ENCODE data around the gene KLHL11. TPM values are rescaled to one million over a fixed set of nuclear protein-coding genes. Genes with fewer than 3 reads are reported as not detected.
"Not testable (repeated sequence)": the region's sequence is repeated elsewhere in the genome, so short reads cannot be mapped to it uniquely, and the experiment has no call there.

The KLHL11 gene
- total and polyA plus RNA-seq, 2 experiments from 2014 or later: 8.7 to 25.5 TPM

DNA sequence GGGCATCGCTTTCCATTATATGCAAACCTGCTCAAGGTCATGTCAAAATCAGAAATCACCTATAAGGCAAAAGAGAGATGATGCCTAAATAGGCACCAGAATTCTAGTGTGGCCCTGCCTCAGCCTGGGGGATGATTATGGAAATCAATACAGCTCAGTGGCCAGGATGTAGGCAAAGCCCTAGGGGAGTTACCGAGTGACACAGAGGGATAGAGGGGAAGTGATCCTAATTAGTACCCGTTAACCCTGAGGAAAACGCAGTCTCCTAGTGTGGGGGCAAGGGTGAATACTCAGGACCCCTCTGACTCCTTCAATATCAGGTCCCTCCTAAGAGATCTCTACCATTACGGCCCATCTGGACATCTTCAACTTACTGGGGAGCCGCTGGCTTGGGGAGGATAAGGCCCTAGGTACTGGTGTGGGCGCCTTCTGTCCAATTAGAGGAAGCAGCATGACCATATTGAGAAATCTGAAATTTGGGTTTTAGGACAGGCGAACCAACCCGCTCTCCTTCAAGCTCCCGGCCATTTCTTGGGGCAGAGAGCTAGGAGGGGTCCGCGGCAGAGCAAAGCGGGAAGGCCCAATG lies 29.9 kb downstream of the KLHL11 start (continued):
- TF ChIP-seq, protein P1, sequence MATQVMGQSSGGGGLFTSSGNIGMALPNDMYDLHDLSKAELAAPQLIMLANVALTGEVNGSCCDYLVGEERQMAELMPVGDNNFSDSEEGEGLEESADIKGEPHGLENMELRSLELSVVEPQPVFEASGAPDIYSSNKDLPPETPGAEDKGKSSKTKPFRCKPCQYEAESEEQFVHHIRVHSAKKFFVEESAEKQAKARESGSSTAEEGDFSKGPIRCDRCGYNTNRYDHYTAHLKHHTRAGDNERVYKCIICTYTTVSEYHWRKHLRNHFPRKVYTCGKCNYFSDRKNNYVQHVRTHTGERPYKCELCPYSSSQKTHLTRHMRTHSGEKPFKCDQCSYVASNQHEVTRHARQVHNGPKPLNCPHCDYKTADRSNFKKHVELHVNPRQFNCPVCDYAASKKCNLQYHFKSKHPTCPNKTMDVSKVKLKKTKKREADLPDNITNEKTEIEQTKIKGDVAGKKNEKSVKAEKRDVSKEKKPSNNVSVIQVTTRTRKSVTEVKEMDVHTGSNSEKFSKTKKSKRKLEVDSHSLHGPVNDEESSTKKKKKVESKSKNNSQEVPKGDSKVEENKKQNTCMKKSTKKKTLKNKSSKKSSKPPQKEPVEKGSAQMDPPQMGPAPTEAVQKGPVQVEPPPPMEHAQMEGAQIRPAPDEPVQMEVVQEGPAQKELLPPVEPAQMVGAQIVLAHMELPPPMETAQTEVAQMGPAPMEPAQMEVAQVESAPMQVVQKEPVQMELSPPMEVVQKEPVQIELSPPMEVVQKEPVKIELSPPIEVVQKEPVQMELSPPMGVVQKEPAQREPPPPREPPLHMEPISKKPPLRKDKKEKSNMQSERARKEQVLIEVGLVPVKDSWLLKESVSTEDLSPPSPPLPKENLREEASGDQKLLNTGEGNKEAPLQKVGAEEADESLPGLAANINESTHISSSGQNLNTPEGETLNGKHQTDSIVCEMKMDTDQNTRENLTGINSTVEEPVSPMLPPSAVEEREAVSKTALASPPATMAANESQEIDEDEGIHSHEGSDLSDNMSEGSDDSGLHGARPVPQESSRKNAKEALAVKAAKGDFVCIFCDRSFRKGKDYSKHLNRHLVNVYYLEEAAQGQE (IDR thresholded peaks at IDR 0.05; ENCODE audit: unreplicated experiment): no peak
- TF ChIP-seq, protein P2, sequence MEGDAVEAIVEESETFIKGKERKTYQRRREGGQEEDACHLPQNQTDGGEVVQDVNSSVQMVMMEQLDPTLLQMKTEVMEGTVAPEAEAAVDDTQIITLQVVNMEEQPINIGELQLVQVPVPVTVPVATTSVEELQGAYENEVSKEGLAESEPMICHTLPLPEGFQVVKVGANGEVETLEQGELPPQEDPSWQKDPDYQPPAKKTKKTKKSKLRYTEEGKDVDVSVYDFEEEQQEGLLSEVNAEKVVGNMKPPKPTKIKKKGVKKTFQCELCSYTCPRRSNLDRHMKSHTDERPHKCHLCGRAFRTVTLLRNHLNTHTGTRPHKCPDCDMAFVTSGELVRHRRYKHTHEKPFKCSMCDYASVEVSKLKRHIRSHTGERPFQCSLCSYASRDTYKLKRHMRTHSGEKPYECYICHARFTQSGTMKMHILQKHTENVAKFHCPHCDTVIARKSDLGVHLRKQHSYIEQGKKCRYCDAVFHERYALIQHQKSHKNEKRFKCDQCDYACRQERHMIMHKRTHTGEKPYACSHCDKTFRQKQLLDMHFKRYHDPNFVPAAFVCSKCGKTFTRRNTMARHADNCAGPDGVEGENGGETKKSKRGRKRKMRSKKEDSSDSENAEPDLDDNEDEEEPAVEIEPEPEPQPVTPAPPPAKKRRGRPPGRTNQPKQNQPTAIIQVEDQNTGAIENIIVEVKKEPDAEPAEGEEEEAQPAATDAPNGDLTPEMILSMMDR (conservative IDR thresholded peaks at IDR 0.05; ENCODE audit: low read depth in 2 of 2): no peak
- TF ChIP-seq NANOG (IDR thresholded peaks at IDR 0.05; ENCODE audit: borderline replicate concordance) (no peak), CREB1 (CRISPR knock-in tag; IDR thresholded peaks at IDR 0.05; ENCODE audit: low read depth) (no peak), EZH2phosphoT487 (IDR thresholded peaks at IDR 0.05; ENCODE audit: unreplicated experiment) (no peak)

DNA sequence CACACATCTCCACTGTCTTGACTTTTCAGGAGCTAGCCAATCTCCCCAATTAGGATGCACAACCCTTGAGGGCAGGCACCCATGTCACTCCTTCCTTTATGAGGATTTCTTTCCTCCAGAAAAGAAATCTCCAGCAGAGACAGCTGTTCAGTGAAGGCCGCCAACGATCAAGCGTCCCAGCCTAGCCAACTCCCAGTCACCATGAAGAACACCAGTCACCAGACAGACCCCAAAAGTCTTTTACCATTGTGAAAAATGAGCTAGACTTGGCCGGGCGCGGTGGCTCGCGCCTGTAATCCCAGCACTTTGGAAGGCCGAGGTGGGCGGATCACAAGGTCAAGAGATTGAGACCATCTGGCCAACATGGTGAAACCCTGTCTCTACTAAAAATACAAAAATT lies 35.3 kb downstream of the KLHL11 start:
- H2AFZ ChIP-seq; H3K4me1 Mint-ChIP-seq; H3K27ac Mint-ChIP-seq; H3K27me3 Mint-ChIP-seq (ENCODE audit: insufficient read depth, low read depth, poor library complexity); H3K9me3 Mint-ChIP-seq; DNase-seq (ENCODE audit: low spot score); H3K4me1 ChIP-seq (ENCODE audit: insufficient read depth); H3K27me3 ChIP-seq (ENCODE audit: insufficient read depth); H3F3A ChIP-seq (replicated peaks; ENCODE audit: low read depth); H3K79me2 ChIP-seq (replicated peaks; ENCODE audit: insufficient read depth); H3K9me2 ChIP-seq (ENCODE audit: insufficient read depth); H3K36me3 ChIP-seq (ENCODE audit: insufficient read depth); H3K4me2 ChIP-seq; H3K27ac ChIP-seq (ENCODE audit: low read depth); H3K4me3 ChIP-seq; H3K4me3 Mint-ChIP-seq; H4K20me1 ChIP-seq (replicated peaks; ENCODE audit: insufficient read depth); ATAC-seq: not testable (repeated sequence)
- peaks cover 64% of the 10 kb centered on the region for H3K36me3 Mint-ChIP-seq (ENCODE audit: low read depth)

DNA sequence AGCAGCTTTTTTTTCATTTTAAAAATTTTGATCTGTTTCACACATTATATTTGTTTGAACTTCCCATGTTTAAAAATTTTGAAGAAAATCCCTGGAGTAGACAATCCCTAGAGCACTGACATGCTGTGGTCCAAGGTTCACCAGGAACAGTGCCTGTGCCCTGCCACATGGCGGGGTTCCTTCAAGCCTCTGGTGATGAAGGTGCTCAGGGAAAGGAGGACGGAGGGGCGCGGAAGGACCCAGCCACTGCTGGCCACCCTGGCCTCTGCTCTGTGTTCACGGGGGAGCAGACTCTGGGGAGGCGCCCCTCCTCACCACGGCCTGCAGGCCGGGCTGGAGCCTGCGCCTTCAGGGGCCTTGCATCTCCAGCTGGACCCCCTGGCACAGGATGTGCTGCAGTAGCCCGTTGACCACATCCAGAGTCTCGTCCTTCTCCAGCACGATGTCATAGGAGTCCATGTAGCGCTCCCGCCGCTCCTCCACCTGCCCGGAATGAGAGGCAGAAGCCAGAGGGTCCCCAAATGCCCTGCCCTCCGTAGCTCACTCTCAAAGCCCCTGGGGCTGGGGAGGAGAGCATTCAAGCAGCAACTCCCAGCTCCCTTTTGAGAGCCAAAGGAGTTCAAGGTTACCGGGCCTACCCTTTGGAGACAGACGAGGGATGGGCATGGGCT lies 39.9 kb downstream of the KLHL11 start:
- peaks cover 4% of the 10 kb centered on the region for H3K36me3 ChIP-seq (ENCODE audit: insufficient read depth)
- no peak overlapping the region; the same call in 1 of the 2 replicates for H3K27ac Mint-ChIP-seq
- H3K4me3 Mint-ChIP-seq: no peak overlapping the region

More for the DNA sequence above, 39.9 kb downstream of the KLHL11 start:
- ATAC-seq (no peak), DNase-seq (ENCODE audit: low spot score) (no peak)
- Mint-ChIP-seq H3K36me3 (ENCODE audit: low read depth) (peaks cover 65% of the 10 kb centered on the region), H3K4me1 (peaks cover 5% of the 10 kb centered on the region; the same call in 2 of the 3 replicates), H3K9me3 (no peaks in the 10 kb centered on the region), H3K27me3 (ENCODE audit: insufficient read depth, low read depth, poor library complexity) (peaks cover 16% of the 10 kb centered on the region)
- Histone ChIP-seq H3K4me3 (no peak overlapping the region), H3K9me2 (ENCODE audit: insufficient read depth) (no peaks in the 10 kb centered on the region), H3K27ac (ENCODE audit: low read depth) (no peak overlapping the region), H3K27me3 (ENCODE audit: insufficient read depth) (no peaks in the 10 kb centered on the region), H3K79me2 (replicated peaks; ENCODE audit: insufficient read depth) (no peaks in the 10 kb centered on the region), H3F3A (replicated peaks; ENCODE audit: low read depth) (no peaks in the 10 kb centered on the region; the same call in 1 of the 2 replicates), H2AFZ (no peak overlapping the region), H3K4me1 (ENCODE audit: insufficient read depth) (no peaks in the 10 kb centered on the region; the same call in 1 of the 2 replicates), H3K4me2 (no peak overlapping the region), H4K20me1 (replicated peaks; ENCODE audit: insufficient read depth) (no peaks in the 10 kb centered on the region; the same call in 1 of the 2 replicates)
- TF ChIP-seq, protein P1 (IDR thresholded peaks at IDR 0.05; ENCODE audit: unreplicated experiment): no peak
